ENCODE measurements around the gene ELANE.
"Not testable (repeated sequence)": the region's sequence is repeated elsewhere in the genome, so short reads cannot be mapped to it uniquely, and the experiment has no call there.

Gene ELANE

DNA sequence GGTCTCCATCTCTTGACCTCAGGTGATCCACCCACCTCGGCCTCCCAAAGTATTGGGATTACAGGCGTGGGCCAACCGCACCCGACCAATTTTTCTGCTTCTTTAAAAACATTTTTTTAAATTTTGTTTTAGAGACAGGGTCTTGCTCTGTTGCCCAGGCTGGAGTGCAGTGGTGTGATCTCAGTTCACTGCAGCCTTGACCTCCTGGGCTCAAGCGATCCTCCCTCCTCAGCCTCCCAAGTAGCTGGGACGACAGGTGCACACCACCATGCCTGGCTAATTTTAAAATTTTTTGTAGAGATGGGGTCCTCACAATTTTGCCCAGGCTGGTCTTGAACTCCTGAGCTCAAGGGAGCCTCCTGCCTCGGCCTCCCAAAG lies 9.3 kb upstream of the ELANE start:
- not testable (repeated sequence) for DNase-seq (ENCODE audit: low read depth in 2 of 2)

DNA sequence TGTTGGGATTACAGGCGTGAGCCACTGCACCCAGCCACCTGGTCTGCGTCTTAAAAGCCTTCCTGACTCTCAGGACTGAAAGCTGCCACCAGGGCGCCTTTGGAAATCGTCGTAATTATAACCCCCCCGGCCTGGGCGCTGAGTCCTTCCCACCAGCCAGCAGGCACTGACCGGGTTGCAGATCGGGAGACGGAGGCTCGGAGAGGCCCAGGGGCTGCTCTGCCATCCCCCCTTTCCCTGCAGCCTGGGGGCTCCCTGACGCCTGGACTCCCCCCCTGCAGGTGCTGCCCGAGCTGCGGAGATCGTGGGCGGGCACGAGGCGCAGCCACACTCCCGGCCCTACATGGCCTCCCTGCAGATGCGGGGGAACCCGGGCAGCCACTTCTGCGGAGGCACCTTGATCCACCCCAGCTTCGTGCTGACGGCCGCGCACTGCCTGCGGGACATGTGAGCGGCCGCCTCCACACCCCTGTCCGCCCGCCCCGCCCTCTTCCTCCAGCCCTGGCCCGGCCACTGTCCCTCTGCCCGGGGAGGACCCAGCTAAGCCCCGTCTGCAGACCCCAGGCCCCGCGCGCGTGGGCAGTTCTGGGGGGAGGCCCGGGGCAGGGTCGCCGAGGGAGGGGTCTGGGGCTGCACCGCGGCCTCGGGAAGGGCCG lies 8.8 kb upstream of the ELANE start:
- no peak for DNase-seq (ENCODE audit: low read depth in 2 of 2)

DNA sequence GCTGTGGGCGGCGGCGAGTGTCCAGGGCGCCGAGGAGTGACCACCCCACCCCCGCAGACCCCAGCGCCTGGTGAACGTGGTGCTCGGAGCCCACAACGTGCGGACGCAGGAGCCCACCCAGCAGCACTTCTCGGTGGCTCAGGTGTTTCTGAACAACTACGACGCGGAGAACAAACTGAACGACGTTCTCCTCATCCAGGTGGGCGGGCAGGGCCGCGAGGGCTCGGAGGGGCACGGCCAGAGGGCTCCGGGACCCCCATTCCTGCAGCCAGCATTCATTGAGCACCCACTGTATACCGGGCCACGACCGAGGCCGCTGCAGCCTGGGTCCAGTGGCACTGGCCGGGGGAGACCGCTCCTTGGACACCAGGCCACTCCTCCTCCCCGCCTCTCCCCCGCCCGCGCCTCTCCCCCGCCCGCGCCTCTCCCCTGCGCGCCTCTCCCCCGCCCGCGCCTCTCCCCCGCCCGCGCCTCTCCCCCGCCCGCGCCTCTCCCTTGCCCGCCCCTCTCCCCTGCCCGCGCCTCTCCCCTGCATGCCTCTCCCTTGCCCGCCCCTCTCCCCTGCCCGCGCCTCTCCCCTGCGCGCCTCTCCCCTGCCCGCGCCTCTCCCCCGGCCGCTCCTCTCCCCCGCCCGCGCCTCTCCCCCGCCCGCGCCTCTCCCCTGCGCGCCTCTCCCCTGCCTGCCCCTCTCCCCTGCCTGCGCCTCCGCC lies 8.1 kb upstream of the ELANE start:
- DNase-seq (ENCODE audit: low read depth in 2 of 2): no peak

- no peak for DNase-seq (ENCODE audit: low read depth in 2 of 2)
These were observed 7.5 kb upstream of the ELANE start for GRCh38 chr19:844546-844971.

GRCh38 chr19:845707-846521 lies 6.2 kb upstream of the ELANE start:
- no peak for DNase-seq (ENCODE audit: low read depth in 2 of 2)

DNA sequence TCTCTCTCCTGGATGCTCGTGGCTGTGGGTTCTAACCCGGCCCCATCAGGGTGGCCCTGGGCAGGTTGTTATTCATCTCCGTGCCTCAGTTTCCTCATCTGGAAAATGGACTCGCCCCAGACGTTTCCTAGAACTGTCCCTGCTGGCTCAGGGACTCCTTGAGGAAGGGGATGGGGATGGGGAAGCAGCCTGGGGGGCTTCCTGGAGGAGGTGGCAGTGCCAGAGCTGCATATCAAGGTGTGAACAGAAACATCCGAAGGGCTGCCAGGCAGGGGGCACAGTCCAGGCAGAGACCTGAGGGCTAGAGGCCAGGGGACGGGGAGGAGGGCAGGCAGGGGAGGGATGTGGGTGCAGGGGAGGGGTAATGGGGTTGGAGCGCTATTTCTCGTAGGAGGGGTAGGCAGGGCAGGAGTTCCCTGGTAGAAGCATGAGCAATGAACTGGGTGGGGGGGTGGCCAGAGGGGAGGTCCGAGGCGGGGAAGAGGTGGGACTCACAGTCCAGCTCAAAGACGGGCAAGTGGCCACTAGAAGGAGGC lies 3.6 kb upstream of the ELANE start:
- no peak for DNase-seq (ENCODE audit: low read depth in 2 of 2)

DNA sequence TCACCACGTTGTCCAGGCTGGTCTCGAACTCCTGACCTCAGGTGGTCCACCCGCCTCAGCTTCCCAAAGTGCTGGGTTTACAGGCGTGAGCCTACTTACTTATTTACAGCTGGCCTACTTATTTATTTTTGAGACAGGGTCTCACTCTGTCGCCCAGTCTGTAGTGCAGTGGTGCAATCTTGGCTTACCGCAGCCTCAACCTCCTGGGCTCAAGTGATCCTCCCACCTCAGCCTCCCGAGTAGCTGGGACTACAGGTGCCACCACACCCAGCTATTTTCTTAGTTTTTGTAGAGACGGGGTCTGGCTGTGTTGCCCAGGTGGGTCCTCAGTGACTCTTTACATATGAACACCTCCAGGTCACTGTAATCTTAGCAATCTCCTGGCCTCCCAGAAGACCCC lies 2.9 kb upstream of the ELANE start:
- DNase-seq (ENCODE audit: low read depth in 2 of 2): not testable (repeated sequence)

DNA sequence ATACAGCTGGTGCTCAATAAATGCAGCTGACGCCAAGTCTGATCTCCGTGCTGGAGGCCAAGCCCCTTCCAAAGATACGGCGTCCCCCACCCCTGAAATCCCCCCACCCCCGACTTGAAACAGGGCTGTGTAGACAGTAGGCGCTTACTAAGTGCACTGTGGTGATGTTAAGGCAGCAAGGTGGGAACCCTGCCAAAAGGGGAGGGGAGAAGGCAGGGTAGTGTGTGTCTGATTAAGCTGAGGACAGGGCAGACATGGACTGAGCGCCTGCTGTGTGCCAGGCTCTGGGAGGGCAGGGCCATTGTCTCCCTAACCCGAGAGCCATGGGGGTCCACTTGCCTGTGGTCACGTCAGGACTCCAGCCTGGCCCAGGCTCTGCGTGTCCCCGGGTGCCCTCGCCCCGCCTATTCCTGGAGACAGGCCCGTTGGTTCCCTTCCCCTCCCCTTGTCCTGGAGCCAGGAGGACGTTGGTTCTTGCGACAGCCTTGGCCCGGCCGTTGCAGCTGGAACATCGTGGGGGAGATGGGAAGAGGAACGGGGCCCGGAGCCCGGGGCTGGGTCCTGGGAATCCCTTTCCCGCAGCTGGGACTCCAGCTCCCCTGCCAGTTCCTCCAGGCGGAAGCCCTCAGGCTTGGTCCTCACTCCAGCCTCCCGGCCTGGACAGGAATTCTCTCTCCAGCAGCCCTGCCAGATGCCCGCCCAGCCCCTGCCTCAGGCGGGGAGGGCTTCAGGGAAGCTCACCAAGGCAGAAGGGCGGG lies 1.7 kb upstream of the ELANE start:
- DNase-seq (ENCODE audit: low read depth in 2 of 2): no peak

DNA sequence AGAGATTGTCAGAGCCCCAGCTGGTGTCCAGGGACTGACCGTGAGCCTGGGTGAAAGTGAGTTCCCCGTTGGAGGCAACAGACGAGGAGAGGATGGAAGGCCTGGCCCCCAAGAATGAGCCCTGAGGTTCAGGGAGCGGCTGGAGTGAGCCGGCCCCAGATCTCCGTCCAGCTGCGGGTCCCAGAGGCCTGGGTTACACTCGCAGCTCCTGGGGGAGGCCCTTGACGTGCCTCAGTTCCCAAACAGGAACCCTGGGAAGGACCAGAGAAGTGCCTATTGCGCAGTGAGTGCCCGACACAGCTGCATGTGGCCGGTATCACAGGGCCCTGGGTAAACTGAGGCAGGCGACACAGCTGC lies 1.1 kb upstream of the ELANE start:
- DNase-seq (ENCODE audit: low read depth in 2 of 2): no peak

- no peak for DNase-seq (ENCODE audit: low read depth in 2 of 2)
These were observed 997 bp downstream of the ELANE start for GRCh38 chr19:853014-853585.

DNA sequence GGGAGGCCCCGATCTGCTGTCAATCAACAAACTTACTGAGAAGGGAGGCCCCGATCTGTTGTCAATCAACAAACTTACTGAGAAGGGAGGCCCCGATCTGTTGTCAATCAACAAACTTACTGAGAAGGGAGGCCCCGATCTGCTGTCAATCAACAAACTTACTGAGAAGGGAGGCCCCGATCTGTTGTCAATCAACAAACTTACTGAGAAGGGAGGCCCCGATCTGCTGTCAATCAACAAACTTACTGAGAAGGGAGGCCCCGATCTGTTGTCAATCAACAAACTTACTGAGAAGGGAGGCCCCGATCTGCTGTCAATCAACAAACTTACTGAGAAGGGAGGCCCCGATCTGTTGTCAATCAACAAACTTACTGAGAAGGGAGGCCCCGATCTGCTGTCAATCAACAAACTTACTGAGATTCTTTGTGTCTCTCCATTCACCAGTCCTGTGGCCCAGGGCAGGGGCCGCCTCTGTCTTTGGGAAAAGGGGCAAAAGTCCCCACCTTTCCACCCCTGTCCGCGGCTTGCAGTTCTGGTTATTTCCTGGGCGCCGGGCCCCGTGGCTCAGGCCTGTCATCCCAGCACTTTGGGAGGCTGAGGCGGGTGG lies 1.6 kb downstream of the ELANE start:
- DNase-seq (ENCODE audit: low read depth in 2 of 2): not testable (repeated sequence)

DNA sequence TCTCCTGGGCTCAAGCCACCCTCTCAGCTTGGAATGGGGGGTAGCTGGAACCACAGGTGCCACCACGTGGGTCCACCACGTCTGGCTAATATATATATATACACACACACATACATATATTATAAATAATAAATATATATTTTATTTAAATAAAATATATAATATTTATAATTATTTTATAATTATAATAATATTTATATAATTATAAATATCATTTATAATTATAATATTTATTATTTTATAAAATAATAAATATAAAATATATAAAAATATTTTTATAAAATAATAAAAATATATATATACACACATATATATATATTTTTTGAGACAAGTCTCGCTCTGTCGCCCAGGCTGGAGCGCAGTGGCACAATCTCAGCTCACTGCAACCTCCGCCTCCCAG lies 2.4 kb downstream of the ELANE start:
- DNase-seq (ENCODE audit: low read depth in 2 of 2): no peak

GRCh38 chr19:855142-855541 lies 3.0 kb downstream of the ELANE start:
- DNase-seq (ENCODE audit: low read depth in 2 of 2): no peak

DNA sequence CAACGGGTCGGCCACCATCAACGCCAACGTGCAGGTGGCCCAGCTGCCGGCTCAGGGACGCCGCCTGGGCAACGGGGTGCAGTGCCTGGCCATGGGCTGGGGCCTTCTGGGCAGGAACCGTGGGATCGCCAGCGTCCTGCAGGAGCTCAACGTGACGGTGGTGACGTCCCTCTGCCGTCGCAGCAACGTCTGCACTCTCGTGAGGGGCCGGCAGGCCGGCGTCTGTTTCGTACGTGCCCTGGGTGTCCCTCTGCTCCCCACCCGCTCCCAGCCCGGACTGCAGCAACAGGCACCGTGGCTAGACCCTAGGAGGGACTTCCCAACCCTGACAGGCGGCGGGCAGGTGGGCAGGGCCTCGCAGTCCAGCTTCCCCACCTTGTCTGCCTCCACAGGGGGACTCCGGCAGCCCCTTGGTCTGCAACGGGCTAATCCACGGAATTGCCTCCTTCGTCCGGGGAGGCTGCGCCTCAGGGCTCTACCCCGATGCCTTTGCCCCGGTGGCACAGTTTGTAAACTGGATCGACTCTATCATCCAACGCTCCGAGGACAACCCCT lies 3.5 kb downstream of the ELANE start:
- DNase-seq (ENCODE audit: low read depth in 2 of 2): no peak

- no peak for DNase-seq (ENCODE audit: low read depth in 2 of 2)
These were observed 6.2 kb downstream of the ELANE start for GRCh38 chr19:858284-858683.

GRCh38 chr19:858868-859843 lies 7.1 kb downstream of the ELANE start, which contains the start of gene CFD:
CFD (plus strand) TSS chr19:859664; CDS start chr19:859690, 26 bp downstream.
- DNase-seq (ENCODE audit: low read depth in 2 of 2): no peak

GRCh38 chr19:861141-861755 lies 9.1 kb downstream of the ELANE start:
- DNase-seq (ENCODE audit: low read depth in 2 of 2): no peak

- DNase-seq (ENCODE audit: low read depth in 2 of 2): peak; percentile 27 to 72
These were observed 9.9 kb downstream of the ELANE start for GRCh38 chr19:861756-862580.

All from stimulated activated CD8-positive, alpha-beta memory T cell treated with anti-CD3 and anti-CD28 coated beads, Interleukin-15, amount 100 ng/mL, for 48 hours (primary cell).